ENCODE results near the gene ANO6. TPM values are rescaled to one million over a fixed set of nuclear protein-coding genes. Genes with fewer than 3 reads are reported as not detected.

ANO6 gene
- total and polyA plus RNA-seq, 4 donors, result 18.6 to 52.3 (median 29.1) TPM

- Histone ChIP-seq H3K9ac (ENCODE audit: low read depth in 1 of 2, low read length in 2 of 2) (no peak overlapping the region), H3K36me3 (ENCODE audit: control insufficient read depth in 4 of 4, insufficient read depth in 3 of 4, low read depth in 1 of 4, low read length in 3 of 4) (no peaks in the 10 kb centered on the region), H3K4me3 (ENCODE audit: low read depth in 1 of 3, low read length in 3 of 3) (no peak overlapping the region), H3K27me3 (ENCODE audit: control insufficient read depth in 4 of 4, insufficient read depth in 4 of 4, low read length in 3 of 4) (no peaks in the 10 kb centered on the region), H3K4me1 (ENCODE audit: control insufficient read depth in 4 of 4, insufficient read depth in 4 of 4, low read length in 3 of 4) (peaks cover 4 to 19% (median 13%) of the 10 kb centered on the region in 4 donors), H3K9me3 (ENCODE audit: control insufficient read depth in 4 of 4, low read length in 3 of 4) (no peaks in the 10 kb centered on the region), H3K27ac (ENCODE audit: low read depth in 1 of 2, low read length in 2 of 2) (peak overlapping the region in 1 of 2 donors; percentile 66)
- TF ChIP-seq NR2F2 (IDR thresholded peaks at IDR 0.05), result peak; percentile 70
- peak; percentile 68 to 71 for TF ChIP-seq RAD21 (IDR thresholded peaks at IDR 0.05)
- no peak for TF ChIP-seq REST (IDR thresholded peaks at IDR 0.05)
- TF ChIP-seq FOXA2 (IDR thresholded peaks at IDR 0.05), result peak; percentile 55
- no peak for TF ChIP-seq SP1 (IDR thresholded peaks at IDR 0.05)
- TF ChIP-seq ATF3 (IDR thresholded peaks at IDR 0.05), result no peak
- TF ChIP-seq RXRA (IDR thresholded peaks at IDR 0.05), result no peak
- TF ChIP-seq FOXA1 (IDR thresholded peaks at IDR 0.05), result no peak
- TF ChIP-seq GABPA (IDR thresholded peaks at IDR 0.05 in 1 of 2, conservative IDR thresholded peaks at IDR 0.05 in 1 of 2), result no peak
- no peak for TF ChIP-seq HNF4G (IDR thresholded peaks at IDR 0.05)
- TF ChIP-seq ZBTB33 (IDR thresholded peaks at IDR 0.05), result no peak
- no peak for TF ChIP-seq TAF1 (conservative IDR thresholded peaks at IDR 0.05)
- TF ChIP-seq MAX (IDR thresholded peaks at IDR 0.05), result no peak
- peak; percentile 39 for TF ChIP-seq CTCF (IDR thresholded peaks at IDR 0.05; ENCODE audit: low read depth, low read length, missing input control)
- no peak for TF ChIP-seq HNF4A (conservative IDR thresholded peaks at IDR 0.05)
- TF ChIP-seq YY1 (IDR thresholded peaks at IDR 0.05), result no peak
- no peak for TF ChIP-seq JUND (IDR thresholded peaks at IDR 0.05)
- TF ChIP-seq EGR1 (IDR thresholded peaks at IDR 0.05; ENCODE audit: low read depth in 2 of 2), result no peak
- 44% methylated on average over 5 of the region's 5 CpGs for WGBS
- peak; percentile 41 for DNase-seq (ENCODE audit: low spot score)
Measured at GRCh38 chr12:45268672-45269411, 52.9 kb downstream of the ANO6 start.

Data from liver (tissue), 9 donors.